SK-N-SH treated with all-trans-retinoic acid at 6 μM for 48 hours (cell line): ENCODE results near the gene MMUT.
"Not testable (repeated sequence)": the region's sequence is repeated elsewhere in the genome, so short reads cannot be mapped to it uniquely, and the experiment has no call there.

Experiments
- ATAC-seq: fragments of 200-7000 bp; cut with Tn5 transposase; 3 replicates; pipeline ENCODE4 v1.9.1; 2020; ENCODE audit warnings: mild to moderate bottlenecking, moderate library complexity
- BACH2 ChIP-seq: fragments of 250-450 bp; sonication (Bioruptor Pico); IDR thresholded peaks from 2 replicates; pipeline ENCODE4 v1.9.0; 2021; ENCODE audit warnings: mild to moderate bottlenecking, borderline replicate concordance
- CREB5 ChIP-seq: fragments of 250-450 bp; sonication (Bioruptor Pico); IDR thresholded peaks from 2 replicates; pipeline ENCODE4 v1.5.1; 2020; ENCODE audit warnings: low read depth, mild to moderate bottlenecking, moderate library complexity
- CSDC2 ChIP-seq: fragments of 250-450 bp; sonication (Bioruptor Pico); IDR thresholded peaks from 2 replicates; pipeline ENCODE4 v1.5.0; 2020; ENCODE audit warnings: mild to moderate bottlenecking, moderate library complexity
- ESRRG ChIP-seq: fragments of 250-450 bp; sonication (Bioruptor Pico); IDR thresholded peaks from 2 replicates; pipeline ENCODE4 v1.6.1; 2021; ENCODE audit warnings: mild to moderate bottlenecking
- GLIS3 ChIP-seq: fragments of 250-450 bp; sonication (Bioruptor Pico); IDR thresholded peaks from 2 replicates; pipeline ENCODE4 v1.5.0; 2020; ENCODE audit warnings: mild to moderate bottlenecking, moderate library complexity
- ISL1 ChIP-seq: fragments of 250-450 bp; sonication (Bioruptor Pico); IDR thresholded peaks from 2 replicates; pipeline ENCODE4 v2.1.2; 2022; ENCODE audit warnings: mild to moderate bottlenecking, moderate library complexity
- OSR1 ChIP-seq: fragments of 250-450 bp; sonication (Bioruptor Pico); IDR thresholded peaks from 2 replicates; pipeline ENCODE4 v1.8.0; 2022; ENCODE audit warnings: moderate library complexity, mild to moderate bottlenecking, inconsistent platforms
- PATZ1 ChIP-seq: fragments of 250-450 bp; sonication (Bioruptor Pico); IDR thresholded peaks from 2 replicates; pipeline ENCODE4 v1.8.0; 2020; ENCODE audit warnings: mild to moderate bottlenecking, moderate library complexity, borderline replicate concordance
- POU6F1 ChIP-seq: fragments of 250-450 bp; sonication (Bioruptor Pico); IDR thresholded peaks from 2 replicates; pipeline ENCODE4 v1.8.0; 2021; ENCODE audit warnings: low read depth, mild to moderate bottlenecking, moderate library complexity, borderline replicate concordance
- PPARA ChIP-seq: fragments of 250-450 bp; sonication (Bioruptor Pico); IDR thresholded peaks from 2 replicates; pipeline ENCODE4 v1.5.0; 2020; ENCODE audit warnings: mild to moderate bottlenecking, borderline replicate concordance
- RARB ChIP-seq: fragments of 250-450 bp; sonication (Bioruptor Pico); IDR thresholded peaks from 2 replicates; pipeline ENCODE4 v1.8.0; 2021; ENCODE audit warnings: mild to moderate bottlenecking, moderate library complexity
- SNAI2 ChIP-seq: fragments of 250-450 bp; sonication (Bioruptor Pico); IDR thresholded peaks from 2 replicates; pipeline ENCODE4 v1.5.0; 2020; ENCODE audit warnings: mild to moderate bottlenecking, moderate library complexity
- TCF4 ChIP-seq: fragments of 250-450 bp; sonication (Bioruptor Pico); IDR thresholded peaks from 2 replicates; pipeline ENCODE4 v1.8.0; 2021; ENCODE audit warnings: mild to moderate bottlenecking, moderate library complexity, borderline replicate concordance
- TOX ChIP-seq: fragments of 250-450 bp; sonication (Bioruptor Pico); IDR thresholded peaks from 2 replicates; pipeline ENCODE4 v1.8.0; 2021; ENCODE audit warnings: mild to moderate bottlenecking, moderate library complexity, borderline replicate concordance
- TSHZ2 ChIP-seq: fragments of 250-450 bp; sonication (Bioruptor Pico); IDR thresholded peaks from 2 replicates; pipeline ENCODE4 v1.5.0; 2020; ENCODE audit warnings: mild to moderate bottlenecking, moderate library complexity
- ZC3H10 ChIP-seq: fragments of 250-450 bp; sonication (Bioruptor Pico); IDR thresholded peaks from 2 replicates; pipeline ENCODE4 v1.5.1; 2021; ENCODE audit warnings: mild to moderate bottlenecking, moderate library complexity
- ZFP3 ChIP-seq: fragments of 250-450 bp; sonication (Bioruptor Pico); IDR thresholded peaks from 2 replicates; pipeline ENCODE4 v1.5.0; 2020; ENCODE audit warnings: mild to moderate bottlenecking, moderate library complexity
- ZFP30 ChIP-seq: fragments of 450-650 bp; formaldehyde crosslinking; IDR thresholded peaks from 2 replicates; pipeline ENCODE4 v1.5.0; 2022; ENCODE audit warnings: mild to moderate bottlenecking, moderate library complexity
- ZNF565 ChIP-seq: fragments of 450-650 bp; formaldehyde crosslinking; conservative IDR thresholded peaks from 2 replicates; pipeline ENCODE4 v1.5.0; 2020; ENCODE audit warnings: low read depth, mild to moderate bottlenecking, moderate library complexity
- ZNF70 ChIP-seq: fragments of 450-650 bp; formaldehyde crosslinking; IDR thresholded peaks from 2 replicates; pipeline ENCODE4 v1.5.0; 2020; ENCODE audit warnings: mild to moderate bottlenecking, moderate library complexity
- ZNF8 ChIP-seq: fragments of 450-650 bp; formaldehyde crosslinking; IDR thresholded peaks from 2 replicates; pipeline ENCODE4 v1.5.0; 2020; ENCODE audit warnings: mild to moderate bottlenecking, moderate library complexity

Gene MMUT

GRCh38 chr6:49499623-49500022 is 36.6 kb upstream of the MMUT start, which contains the start of gene GLYATL3:
GLYATL3 (plus strand) TSS chr6:49499923; CDS start chr6:49511991, 12,068 bp downstream.
- no peak for ATAC-seq
- TF ChIP-seq ISL1 (no peak), ZNF565 (CRISPR knock-in tag) (no peak)

- no peak for ATAC-seq
- TF ChIP-seq TCF4 (CRISPR knock-in tag) (no peak), ZFP30 (no peak), RARB (no peak), ISL1 (no peak), ZFP3 (CRISPR knock-in tag) (no peak), TSHZ2 (no peak)
Observed at GRCh38 chr6:49499126-49499525, 36.1 kb upstream of the MMUT start.

GRCh38 chr6:49497304-49497703 is 34.3 kb upstream of the MMUT start:
- no peak for TF ChIP-seq ZNF8 (CRISPR knock-in tag)
- TF ChIP-seq ZNF70 = no peak
- TF ChIP-seq POU6F1 (CRISPR knock-in tag) = no peak
- no peak for TF ChIP-seq PPARA
- no peak for TF ChIP-seq TCF4 (CRISPR knock-in tag)
- no peak for TF ChIP-seq ISL1
- TF ChIP-seq OSR1 = no peak
- TF ChIP-seq GLIS3 (CRISPR knock-in tag) = no peak
- no peak for TF ChIP-seq ESRRG (CRISPR knock-in tag)
- TF ChIP-seq, all 23 proteins: peak for 0
- no peak for ATAC-seq

- ATAC-seq = no peak
- no peak for TF ChIP-seq PATZ1 (CRISPR knock-in tag)
- no peak for TF ChIP-seq ESRRG (CRISPR knock-in tag)
- TF ChIP-seq ZNF565 (CRISPR knock-in tag) = no peak
- no peak for TF ChIP-seq ZC3H10
- TF ChIP-seq TCF4 (CRISPR knock-in tag) = no peak
- no peak for TF ChIP-seq PPARA
- TF ChIP-seq CREB5 (CRISPR knock-in tag) = no peak
- no peak for TF ChIP-seq TOX (CRISPR knock-in tag)
- TF ChIP-seq SNAI2 = no peak
- TF ChIP-seq TSHZ2 = no peak
- TF ChIP-seq BACH2 (CRISPR knock-in tag) = no peak
- TF ChIP-seq ZNF70 = no peak
- no peak for TF ChIP-seq RARB
- no peak for TF ChIP-seq ZFP30
- no peak for TF ChIP-seq ZNF8 (CRISPR knock-in tag)
- no peak for TF ChIP-seq ZFP3 (CRISPR knock-in tag)
- no peak for TF ChIP-seq CSDC2 (CRISPR knock-in tag)
- TF ChIP-seq GLIS3 (CRISPR knock-in tag) = no peak
- TF ChIP-seq, all 23 proteins: peak for 0
Observed at GRCh38 chr6:49490633-49491032, 27.6 kb upstream of the MMUT start.

GRCh38 chr6:49483380-49483779 is 20.3 kb upstream of the MMUT start:
- ATAC-seq = not testable (repeated sequence)

- not testable (repeated sequence) for ATAC-seq
Observed at GRCh38 chr6:49481846-49482245, 18.8 kb upstream of the MMUT start.
